Smooth muscle cell of the umbilical artery (primary cell): ENCODE results near the gene FER. TPM values are rescaled to one million over a fixed set of nuclear protein-coding genes. Genes with fewer than 3 reads are reported as not detected.

Experiments
- total RNA-seq: library from RNA; depleted of rRNA; stranded (reverse); fragments of >200 nt; gene quantifications from 2 replicates; pipeline ENCODE4 v1.2.3, GENCODE V29; 2014

Gene FER
- 44.5 and 56.6 TPM in 2 replicates for total RNA-seq

GRCh38 chr5:108747774-108748400 is at the start of gene FER:
Gene FER, plus strand, starts transcription at chr5:108747897. Its CDS starts 50,286 bp downstream, at chr5:108798183.

